ENCODE data around the gene PGRMC1.

- TF ChIP-seq CTCF (conservative IDR thresholded peaks at IDR 0.05 in 1 of 2, IDR thresholded peaks at IDR 0.05 in 1 of 2; ENCODE audit: low read depth in 1 of 2, low read length in 2 of 2): no peak
- no peak for TF ChIP-seq EZH2 (IDR thresholded peaks at IDR 0.05; ENCODE audit: low read length, missing control alignments)
Observed at GRCh38 chrX:119288890-119289393, 52.9 kb downstream of the PGRMC1 start.
